ENCODE results near the gene C1GALT1. TPM values are rescaled to one million over a fixed set of nuclear protein-coding genes. Genes with fewer than 3 reads are reported as not detected.
A peak's percentile ranks its signal among the peaks of the same experiment; 100 is the strongest.

Gene C1GALT1
- total RNA-seq, 1 experiment from 2014 or later: 81.5 TPM

DNA sequence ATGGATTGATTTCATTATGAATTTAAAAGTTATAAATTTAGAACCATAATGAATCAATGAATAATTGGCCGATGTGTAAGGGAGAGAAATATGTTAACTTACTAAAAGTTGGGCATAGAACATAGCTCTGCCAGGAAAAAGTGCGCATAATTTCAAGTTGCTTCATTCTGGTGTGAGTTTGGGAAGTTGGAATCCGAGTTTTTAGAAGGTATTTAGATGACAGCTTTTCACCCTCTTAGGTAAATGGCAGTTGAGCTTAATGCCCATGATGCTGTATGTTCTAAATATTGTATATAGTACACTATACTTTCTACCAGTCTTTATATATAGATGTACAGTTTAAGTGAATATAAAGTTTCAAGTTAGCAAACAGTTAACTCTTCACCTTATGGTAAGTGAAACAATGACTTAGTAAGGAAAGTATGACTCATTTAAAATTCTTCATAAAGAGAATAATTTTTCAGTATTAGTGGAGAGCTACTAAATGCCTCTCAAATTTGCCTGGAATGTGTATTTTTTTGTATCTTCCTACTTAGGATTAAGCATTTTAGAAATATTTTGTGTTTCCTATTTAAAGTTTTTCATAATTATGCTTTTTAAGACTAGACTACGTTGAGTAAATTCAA, 1.6 kb downstream of the C1GALT1 start:
- Histone ChIP-seq H3K9ac (ENCODE audit: extremely low read depth, insufficient read length, low read length) (no peak overlapping the region), H2BK20ac (ENCODE audit: low read depth, low read length, poor library complexity, severe bottlenecking) (no peak overlapping the region), H4K20me1 (ENCODE audit: control insufficient read depth, insufficient read depth, insufficient read length) (no peaks in the 10 kb centered on the region), H3K23me2 (ENCODE audit: insufficient read length, low read depth, low read length, poor library complexity, severe bottlenecking) (peaks cover 7% of the 10 kb centered on the region), H3K27me3 (ENCODE audit: insufficient read depth, low read length) (no peaks in the 10 kb centered on the region), H3K79me1 (ENCODE audit: insufficient read depth, low read depth, low read length, poor library complexity, severe bottlenecking) (no peaks in the 10 kb centered on the region), H4K91ac (ENCODE audit: insufficient read length, low read depth, low read length) (no peak overlapping the region), H3K4ac (ENCODE audit: low read depth, low read length) (no peak overlapping the region), H3K9me3 (ENCODE audit: control insufficient read depth, low read depth, low read length) (no peaks in the 10 kb centered on the region), H4K5ac (ENCODE audit: insufficient read length, low read depth, low read length) (no peak overlapping the region), H2BK15ac (ENCODE audit: low read depth, low read length) (no peak overlapping the region), H3K56ac (ENCODE audit: insufficient read length, low read depth, low read length) (no peak overlapping the region), H2AK5ac (ENCODE audit: insufficient read length, low read length) (no peak overlapping the region), H3K18ac (ENCODE audit: insufficient read length, low read depth, low read length) (no peak overlapping the region), H3K79me2 (ENCODE audit: insufficient read depth, low read length) (peaks cover 32% of the 10 kb centered on the region), H2BK5ac (ENCODE audit: insufficient read length, low read length) (no peak overlapping the region), H2BK120ac (ENCODE audit: low read depth, low read length, poor library complexity, severe bottlenecking) (no peak overlapping the region), H3K14ac (ENCODE audit: insufficient read depth, low read length) (no peak overlapping the region), H3T11ph (ENCODE audit: low read length) (no peak overlapping the region), H3K23ac (ENCODE audit: insufficient read length, low read depth, low read length) (no peak overlapping the region), H4K8ac (replicated peaks; ENCODE audit: insufficient read length, low read depth, low read length) (no peak overlapping the region), H2BK12ac (ENCODE audit: insufficient read length, low read depth, low read length) (no peak overlapping the region), H3K4me2 (ENCODE audit: insufficient read depth, insufficient read length, low read length) (peak overlapping the region; percentile 61), H3K4me1 (ENCODE audit: insufficient read depth, low read length) (peaks cover 7% of the 10 kb centered on the region; the same call in 1 of the 2 replicates), H2AFZ (ENCODE audit: low read length) (no peak overlapping the region), H3K27ac (ENCODE audit: insufficient read length, low read depth, low read length) (no peak overlapping the region)
- no peaks in the 10 kb centered on the region for H3K27me3 Mint-ChIP-seq (ENCODE audit: low read depth)
- peaks cover 0 to 2% of the 10 kb centered on the region in 2 experiments; a peak in 2 of 5 replicates for H3K9me3 Mint-ChIP-seq
- no peak overlapping the region; a peak in 2 of 7 replicates for H3K27ac Mint-ChIP-seq
- no peak for DNase-seq
- H3K36me3 Mint-ChIP-seq (ENCODE audit: insufficient read depth in 1 of 3, low read depth in 3 of 3): peaks cover 0 to 14% (median 2%) of the 10 kb centered on the region in 3 experiments; a peak in 6 of 7 replicates
- H3K4me3 Mint-ChIP-seq: peak overlapping the region; percentile 90 to 98
- TF ChIP-seq, protein P1, sequence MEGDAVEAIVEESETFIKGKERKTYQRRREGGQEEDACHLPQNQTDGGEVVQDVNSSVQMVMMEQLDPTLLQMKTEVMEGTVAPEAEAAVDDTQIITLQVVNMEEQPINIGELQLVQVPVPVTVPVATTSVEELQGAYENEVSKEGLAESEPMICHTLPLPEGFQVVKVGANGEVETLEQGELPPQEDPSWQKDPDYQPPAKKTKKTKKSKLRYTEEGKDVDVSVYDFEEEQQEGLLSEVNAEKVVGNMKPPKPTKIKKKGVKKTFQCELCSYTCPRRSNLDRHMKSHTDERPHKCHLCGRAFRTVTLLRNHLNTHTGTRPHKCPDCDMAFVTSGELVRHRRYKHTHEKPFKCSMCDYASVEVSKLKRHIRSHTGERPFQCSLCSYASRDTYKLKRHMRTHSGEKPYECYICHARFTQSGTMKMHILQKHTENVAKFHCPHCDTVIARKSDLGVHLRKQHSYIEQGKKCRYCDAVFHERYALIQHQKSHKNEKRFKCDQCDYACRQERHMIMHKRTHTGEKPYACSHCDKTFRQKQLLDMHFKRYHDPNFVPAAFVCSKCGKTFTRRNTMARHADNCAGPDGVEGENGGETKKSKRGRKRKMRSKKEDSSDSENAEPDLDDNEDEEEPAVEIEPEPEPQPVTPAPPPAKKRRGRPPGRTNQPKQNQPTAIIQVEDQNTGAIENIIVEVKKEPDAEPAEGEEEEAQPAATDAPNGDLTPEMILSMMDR (conservative IDR thresholded peaks at IDR 0.05): no peak
- no CpG with 5 or more reads among the region's 4 CpGs for WGBS (ENCODE audit: extremely low coverage, insufficient read length, low lambda C conversion rate)
- H3K4me1 Mint-ChIP-seq: peaks cover 9 to 16% of the 10 kb centered on the region in 2 experiments
